Right lobe of liver (tissue), 4 donors: ENCODE results near the gene TMEM131.

Source experiments
- POLR2A ChIP-seq: fragments of 450-650 bp; IDR thresholded peaks from one replicate; pipeline ENCODE4 v1.6.1; 2017; ENCODE audit warnings: antibody characterized with exemption, mild to moderate bottlenecking
- TF ChIP-seq, protein P1 (sequence below), 4 donors: fragments of 200-600 bp in 3 of 4; fragments of 450-650 bp in 1 of 4; IDR thresholded peaks; one replicate each; pipeline versions ENCODE4 v1.5.1 to v1.8.0; 2016 to 2022; ENCODE audit warnings: antibody characterized with exemption in 4 of 4, mild to moderate bottlenecking in 2 of 4
- donor health status: DM: no; HTN: no; CAD: no.
- donor health status: DM: no; HTN: no; CAD: no.
- donor health status: DM: no; HTN: yes; CAD: no.

DNA sequence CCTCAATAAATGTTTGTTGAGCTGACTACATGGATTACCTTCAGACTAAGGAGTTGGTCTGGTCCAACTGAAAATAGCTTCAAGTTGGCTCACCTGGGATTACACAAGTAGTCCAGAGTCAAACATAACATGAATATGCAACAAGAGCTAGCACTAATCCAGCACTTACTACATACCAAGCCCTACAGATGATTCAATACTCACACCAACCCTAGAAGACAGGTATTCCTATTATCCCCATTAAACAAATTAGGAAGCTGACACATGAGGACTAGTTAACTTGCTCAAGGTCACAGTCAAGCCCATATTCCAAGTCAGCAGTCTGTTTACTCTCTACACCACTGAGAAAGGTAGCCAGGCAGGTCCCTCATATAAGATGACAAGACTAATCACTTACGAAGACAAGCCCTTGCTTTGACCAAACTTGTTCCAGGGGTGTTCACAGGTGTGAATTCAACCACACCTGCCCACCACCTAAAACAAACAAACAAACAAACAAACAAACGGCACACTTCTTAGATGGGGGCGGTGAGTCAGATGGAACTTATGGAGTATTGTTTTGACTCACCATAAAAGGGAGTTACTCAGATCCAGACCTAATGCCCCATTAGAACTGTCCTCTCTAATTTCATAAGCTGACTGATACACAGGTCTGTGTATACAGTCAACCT, 29.1 kb downstream of the TMEM131 start:
- TF ChIP-seq, protein P1, sequence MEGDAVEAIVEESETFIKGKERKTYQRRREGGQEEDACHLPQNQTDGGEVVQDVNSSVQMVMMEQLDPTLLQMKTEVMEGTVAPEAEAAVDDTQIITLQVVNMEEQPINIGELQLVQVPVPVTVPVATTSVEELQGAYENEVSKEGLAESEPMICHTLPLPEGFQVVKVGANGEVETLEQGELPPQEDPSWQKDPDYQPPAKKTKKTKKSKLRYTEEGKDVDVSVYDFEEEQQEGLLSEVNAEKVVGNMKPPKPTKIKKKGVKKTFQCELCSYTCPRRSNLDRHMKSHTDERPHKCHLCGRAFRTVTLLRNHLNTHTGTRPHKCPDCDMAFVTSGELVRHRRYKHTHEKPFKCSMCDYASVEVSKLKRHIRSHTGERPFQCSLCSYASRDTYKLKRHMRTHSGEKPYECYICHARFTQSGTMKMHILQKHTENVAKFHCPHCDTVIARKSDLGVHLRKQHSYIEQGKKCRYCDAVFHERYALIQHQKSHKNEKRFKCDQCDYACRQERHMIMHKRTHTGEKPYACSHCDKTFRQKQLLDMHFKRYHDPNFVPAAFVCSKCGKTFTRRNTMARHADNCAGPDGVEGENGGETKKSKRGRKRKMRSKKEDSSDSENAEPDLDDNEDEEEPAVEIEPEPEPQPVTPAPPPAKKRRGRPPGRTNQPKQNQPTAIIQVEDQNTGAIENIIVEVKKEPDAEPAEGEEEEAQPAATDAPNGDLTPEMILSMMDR (IDR thresholded peaks at IDR 0.05), result no peak
- TF ChIP-seq POLR2A, result no peak
